NCI-H526 (cell line): ENCODE data around the gene KTN1.
A peak's percentile ranks its signal among the peaks of the same experiment; 100 is the strongest.

ENCODE experiments used
- DNase-seq, 2 experiments: peaks; one replicate each; lab custom pipeline; 2025; lab: John Stamatoyannopoulos, UW

The KTN1 gene

GRCh38 chr14:55715889-55716288 lies 135.9 kb downstream of the KTN1 start:
- no peak for DNase-seq

GRCh38 chr14:55717621-55718020 lies 137.6 kb downstream of the KTN1 start:
- DNase-seq, result no peak

GRCh38 chr14:55718551-55718950 lies 138.5 kb downstream of the KTN1 start:
- DNase-seq, result no peak

- DNase-seq, result no peak
Observed at GRCh38 chr14:55720796-55721195, 140.8 kb downstream of the KTN1 start.

- no peak for DNase-seq
Observed at GRCh38 chr14:55721353-55721752, 141.3 kb downstream of the KTN1 start.

GRCh38 chr14:55722054-55722453 lies 142.0 kb downstream of the KTN1 start:
- no peak for DNase-seq

GRCh38 chr14:55724736-55725135 lies 144.7 kb downstream of the KTN1 start:
- no peak for DNase-seq

GRCh38 chr14:55730592-55731310 lies 150.7 kb downstream of the KTN1 start:
- DNase-seq, result no peak

- no peak for DNase-seq
Observed at GRCh38 chr14:55731311-55731872, 151.4 kb downstream of the KTN1 start.

- DNase-seq, result peak; percentile 45 to 80
Observed at GRCh38 chr14:55731881-55732498, 152.0 kb downstream of the KTN1 start.

- DNase-seq, result no peak
Observed at GRCh38 chr14:55733599-55733998, 153.6 kb downstream of the KTN1 start.
